Measurements from ENCODE around the gene NRXN2.

- TF ChIP-seq, protein P1, sequence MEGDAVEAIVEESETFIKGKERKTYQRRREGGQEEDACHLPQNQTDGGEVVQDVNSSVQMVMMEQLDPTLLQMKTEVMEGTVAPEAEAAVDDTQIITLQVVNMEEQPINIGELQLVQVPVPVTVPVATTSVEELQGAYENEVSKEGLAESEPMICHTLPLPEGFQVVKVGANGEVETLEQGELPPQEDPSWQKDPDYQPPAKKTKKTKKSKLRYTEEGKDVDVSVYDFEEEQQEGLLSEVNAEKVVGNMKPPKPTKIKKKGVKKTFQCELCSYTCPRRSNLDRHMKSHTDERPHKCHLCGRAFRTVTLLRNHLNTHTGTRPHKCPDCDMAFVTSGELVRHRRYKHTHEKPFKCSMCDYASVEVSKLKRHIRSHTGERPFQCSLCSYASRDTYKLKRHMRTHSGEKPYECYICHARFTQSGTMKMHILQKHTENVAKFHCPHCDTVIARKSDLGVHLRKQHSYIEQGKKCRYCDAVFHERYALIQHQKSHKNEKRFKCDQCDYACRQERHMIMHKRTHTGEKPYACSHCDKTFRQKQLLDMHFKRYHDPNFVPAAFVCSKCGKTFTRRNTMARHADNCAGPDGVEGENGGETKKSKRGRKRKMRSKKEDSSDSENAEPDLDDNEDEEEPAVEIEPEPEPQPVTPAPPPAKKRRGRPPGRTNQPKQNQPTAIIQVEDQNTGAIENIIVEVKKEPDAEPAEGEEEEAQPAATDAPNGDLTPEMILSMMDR (IDR thresholded peaks at IDR 0.05; ENCODE audit: insufficient read depth, low read depth, low read length): no peak
- TF ChIP-seq EZH2 (IDR thresholded peaks at IDR 0.05; ENCODE audit: insufficient read depth, low read length): no peak
Observed at GRCh38 chr11:64560139-64560771, 162.7 kb downstream of the NRXN2 start.

Data from astrocyte (in vitro differentiated cells and primary cell).